Gastrocnemius medialis (tissue), 4 donors: ENCODE results near the gene LCNL1. TPM values are rescaled to one million over a fixed set of nuclear protein-coding genes. Genes with fewer than 3 reads are reported as not detected.

ENCODE experiments used
- ATAC-seq, 2 donors: fragments of 150-250 bp; one replicate each; pipeline ENCODE4 v1.9.1; 2016
- DNase-seq, 2 donors: peaks; one replicate each; pipeline ENCODE4 v3.0.0-alpha.2; 2019
- H3K27ac ChIP-seq, 4 donors: fragments of 200-600 bp; sonication (generic); 1 replicate in 1 of 4; 2 replicates in 3 of 4; pipeline ENCODE4 v1.5.1; 2016 to 2018; ENCODE audit warnings: mild to moderate bottlenecking in 2 of 4, moderate library complexity in 1 of 4
- H3K27me3 ChIP-seq, 3 donors: fragments of 200-600 bp; sonication (generic) in 2 of 3; 1 replicate in 1 of 3; 2 replicates in 2 of 3; pipeline versions ENCODE4 v1.5.1 to v1.6.0; 2016 to 2019; ENCODE audit warnings: mild to moderate bottlenecking in 1 of 3, moderate library complexity in 1 of 3
- H3K36me3 ChIP-seq, 2 donors: fragments of 200-600 bp; sonication (generic) in 1 of 2; one replicate each; pipeline ENCODE4 v1.5.1; 2017 to 2018
- H3K4me1 ChIP-seq, 2 donors: fragments of 200-600 bp; sonication (generic) in 1 of 2; one replicate each; pipeline ENCODE4 v1.5.1; 2016 to 2017; ENCODE audit warnings: mild to moderate bottlenecking in 2 of 2
- H3K4me3 ChIP-seq, 4 donors: fragments of 200-600 bp; sonication (generic) in 3 of 4; 1 replicate in 1 of 4; 2 replicates in 3 of 4; pipeline ENCODE4 v1.5.1; 2016 to 2019; ENCODE audit warnings: mild to moderate bottlenecking in 2 of 4
- H3K9me3 ChIP-seq, 3 donors: fragments of 200-600 bp; sonication (generic) in 2 of 3; 1 replicate in 1 of 3; 2 replicates in 2 of 3; pipeline ENCODE4 v1.5.1; 2016 to 2019
- POLR2A ChIP-seq, 2 donors: fragments of 450-650 bp; IDR thresholded peaks; one replicate each; pipeline ENCODE4 v1.6.1; 2017; ENCODE audit warnings: antibody characterized with exemption in 2 of 2, mild to moderate bottlenecking in 2 of 2, moderate library complexity in 2 of 2
- in situ Hi-C, 4 donors: fragments of 200-750 bp; cut with MboI; loops; one replicate each; pipeline versions ENCODE4 v1.15.0 to v1.8.0; 2017; ENCODE audit warnings: low sequenced_read_pairs in 4 of 4
- intact Hi-C: fragments of 100-400 bp; cut with DNase I; formaldehyde crosslinking; loops from one replicate; pipeline ENCODE4 v1.15.1; 2023; ENCODE audit warnings: low total_unique reads
- total RNA-seq, 4 donors: library from RNA; depleted of rRNA; stranded (reverse); fragments of >200 nt; gene quantifications; one replicate each; pipeline versions ENCODE4 v1.1.0 to v1.2.3, GENCODE V29; 2016
- TF ChIP-seq, protein P1 (sequence below), 5 experiments: fragments of 450-650 bp in 3 of 5; fragments of 200-600 bp in 2 of 5; sonication (generic) in 2 of 5; IDR thresholded peaks in 4 of 5; conservative IDR thresholded peaks in 1 of 5; 1 replicate in 4 of 5; 2 replicates in 1 of 5; pipeline ENCODE4 v1.5.1; 2016 to 2019; ENCODE audit warnings: antibody characterized with exemption in 5 of 5, mild to moderate bottlenecking in 3 of 5, moderate library complexity in 3 of 5

LCNL1 gene
- total RNA-seq, 4 donors from 2014 or later = 0.10 TPM; not detected in 3

DNA sequence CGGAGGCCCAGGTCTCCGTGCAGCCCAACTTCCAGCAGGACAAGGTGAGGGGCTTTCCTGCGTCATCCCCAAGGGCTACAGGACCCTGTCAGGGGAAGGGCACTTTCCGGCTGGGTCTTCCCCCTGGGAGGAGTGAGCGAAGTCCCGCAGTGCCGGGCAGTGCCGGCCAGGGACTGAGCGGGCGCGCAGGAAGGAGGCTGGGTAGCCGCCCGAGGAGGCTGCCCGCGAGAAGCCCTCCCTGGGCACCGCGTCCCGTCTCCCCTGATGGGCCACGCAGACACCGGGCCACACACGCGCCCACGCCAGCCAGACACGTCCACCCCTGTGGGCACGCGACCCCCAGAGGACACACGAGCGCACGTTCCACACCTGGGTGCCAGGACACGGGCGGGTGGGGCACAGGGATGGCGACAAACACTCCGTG, 5.1 kb upstream of the LCNL1 start:
- intact Hi-C loops = loop anchor here (1.0 kb wide), 1 partner anchor 15 kb away; the partner anchor contains the start of gene PAXX
- H3K36me3 ChIP-seq = no peaks in the 10 kb centered on the region
- H3K4me3 ChIP-seq = peak overlapping the region; percentile 46 to 67 (median 55)
- peaks cover 0 to 8% of the 10 kb centered on the region in 2 donors for H3K4me1 ChIP-seq
- ATAC-seq = no peak
- peaks cover 0 to 11% (median 9%) of the 10 kb centered on the region in 3 donors for H3K27me3 ChIP-seq
- H3K27ac ChIP-seq = peak overlapping the region; percentile 4 to 60 (median 31)
- H3K9me3 ChIP-seq = no peaks in the 10 kb centered on the region
- no peak for TF ChIP-seq POLR2A (IDR thresholded peaks at IDR 0.05)
- TF ChIP-seq, protein P1, sequence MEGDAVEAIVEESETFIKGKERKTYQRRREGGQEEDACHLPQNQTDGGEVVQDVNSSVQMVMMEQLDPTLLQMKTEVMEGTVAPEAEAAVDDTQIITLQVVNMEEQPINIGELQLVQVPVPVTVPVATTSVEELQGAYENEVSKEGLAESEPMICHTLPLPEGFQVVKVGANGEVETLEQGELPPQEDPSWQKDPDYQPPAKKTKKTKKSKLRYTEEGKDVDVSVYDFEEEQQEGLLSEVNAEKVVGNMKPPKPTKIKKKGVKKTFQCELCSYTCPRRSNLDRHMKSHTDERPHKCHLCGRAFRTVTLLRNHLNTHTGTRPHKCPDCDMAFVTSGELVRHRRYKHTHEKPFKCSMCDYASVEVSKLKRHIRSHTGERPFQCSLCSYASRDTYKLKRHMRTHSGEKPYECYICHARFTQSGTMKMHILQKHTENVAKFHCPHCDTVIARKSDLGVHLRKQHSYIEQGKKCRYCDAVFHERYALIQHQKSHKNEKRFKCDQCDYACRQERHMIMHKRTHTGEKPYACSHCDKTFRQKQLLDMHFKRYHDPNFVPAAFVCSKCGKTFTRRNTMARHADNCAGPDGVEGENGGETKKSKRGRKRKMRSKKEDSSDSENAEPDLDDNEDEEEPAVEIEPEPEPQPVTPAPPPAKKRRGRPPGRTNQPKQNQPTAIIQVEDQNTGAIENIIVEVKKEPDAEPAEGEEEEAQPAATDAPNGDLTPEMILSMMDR (IDR thresholded peaks at IDR 0.05 in 4 of 5, conservative IDR thresholded peaks at IDR 0.05 in 1 of 5) = no peak
- in situ Hi-C loops = no loop called here
- no peak for DNase-seq

DNA sequence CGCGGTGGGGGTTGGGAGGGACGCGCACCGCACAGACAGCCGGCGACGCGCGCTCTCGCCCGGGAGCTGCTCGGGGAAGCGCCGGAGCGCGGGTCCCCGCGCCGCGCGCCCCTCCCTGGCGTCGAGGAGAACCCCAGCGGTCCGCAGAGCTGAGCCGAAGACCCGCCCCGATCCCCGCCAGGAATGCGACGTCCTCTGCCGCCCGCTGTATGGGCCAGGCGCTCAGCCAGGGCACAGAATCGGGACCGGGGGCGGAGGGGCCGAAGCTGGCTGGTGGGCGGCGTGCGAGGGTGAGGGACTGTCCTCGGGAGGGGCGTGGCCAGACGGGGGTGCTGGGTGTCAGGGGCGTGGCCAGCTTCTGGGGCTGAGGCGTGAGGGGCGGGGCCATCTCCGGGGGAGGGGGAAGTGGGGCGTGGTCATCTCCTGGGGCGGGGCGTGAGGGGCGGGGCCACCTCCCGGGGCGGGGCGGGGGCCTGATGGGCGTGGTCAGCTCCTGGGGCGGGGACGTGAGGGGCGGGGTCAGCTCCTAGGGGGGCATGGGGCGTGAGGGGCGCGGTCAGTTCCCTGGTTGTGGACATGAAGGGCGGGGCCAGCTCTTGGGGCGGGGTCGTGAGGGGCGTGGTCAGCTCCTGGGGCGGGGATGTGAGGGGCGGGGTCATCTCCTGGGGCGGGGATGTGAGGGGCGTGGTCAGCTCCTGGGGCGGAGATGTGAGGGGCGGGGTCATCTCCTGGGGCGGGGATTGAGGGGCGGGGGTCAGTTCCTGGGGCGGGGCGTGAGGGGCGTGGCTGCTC, 4.5 kb upstream of the LCNL1 start:
- Histone ChIP-seq H3K4me3 (peak overlapping the region; percentile 46 to 67 (median 55)), H3K9me3 (no peaks in the 10 kb centered on the region), H3K36me3 (no peaks in the 10 kb centered on the region), H3K4me1 (peaks cover 0 to 8% of the 10 kb centered on the region in 2 donors), H3K27me3 (peaks cover 0 to 11% (median 9%) of the 10 kb centered on the region in 3 donors), H3K27ac (peak overlapping the region; percentile 4 to 60 (median 31))
- DNase-seq (peak; percentile 33 to 57), ATAC-seq (peak; percentile 29 to 45)
- intact Hi-C loops = loop anchor here (1.0 kb wide), 1 partner anchor 14 kb away; the partner anchor contains the start of gene PAXX
- in situ Hi-C loops = no loop called here
- TF ChIP-seq, protein P1 (IDR thresholded peaks at IDR 0.05 in 4 of 5, conservative IDR thresholded peaks at IDR 0.05 in 1 of 5) = no peak
- no peak for TF ChIP-seq POLR2A (IDR thresholded peaks at IDR 0.05)

DNA sequence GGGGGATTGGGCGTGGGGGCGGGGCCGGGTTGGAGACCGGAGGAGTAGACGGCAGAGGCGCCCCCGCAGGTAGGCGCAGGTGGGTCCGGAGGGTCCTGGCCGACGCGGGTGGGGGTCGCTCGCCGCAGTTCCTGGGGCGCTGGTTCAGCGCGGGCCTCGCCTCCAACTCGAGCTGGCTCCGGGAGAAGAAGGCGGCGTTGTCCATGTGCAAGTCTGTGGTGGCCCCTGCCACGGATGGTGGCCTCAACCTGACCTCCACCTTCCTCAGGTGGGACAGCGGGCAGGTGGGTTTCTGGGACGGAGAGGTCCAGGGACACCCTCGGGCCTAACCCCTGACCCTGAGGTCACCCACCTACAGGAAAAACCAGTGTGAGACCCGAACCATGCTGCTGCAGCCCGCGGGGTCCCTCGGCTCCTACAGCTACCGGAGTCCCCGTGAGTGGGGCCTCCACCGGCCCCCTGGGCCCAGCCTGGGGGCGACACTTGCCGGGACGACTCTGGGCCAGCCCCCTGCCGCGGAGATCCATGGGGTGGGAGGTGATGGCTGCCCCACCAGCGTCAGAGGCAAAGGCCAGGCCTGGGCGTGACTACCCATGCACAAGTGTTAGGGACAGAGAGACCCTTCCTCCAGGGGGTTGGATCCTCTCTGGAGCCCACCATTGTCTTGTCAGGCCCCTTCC, 3.8 kb upstream of the LCNL1 start:
- no peaks in the 10 kb centered on the region for H3K36me3 ChIP-seq
- H3K27ac ChIP-seq = no peak overlapping the region
- DNase-seq = no peak
- peaks cover under 1 to 15% (median 14%) of the 10 kb centered on the region in 3 donors for H3K27me3 ChIP-seq
- in situ Hi-C loops = no loop called here
- peaks cover 0 to 8% of the 10 kb centered on the region in 2 donors for H3K4me1 ChIP-seq
- peak in 1 of 2 donors; percentile 3 for ATAC-seq
- H3K9me3 ChIP-seq = no peaks in the 10 kb centered on the region
- H3K4me3 ChIP-seq = no peak overlapping the region
- intact Hi-C loops = loop anchor here (1.0 kb wide), 1 partner anchor 13 kb away; the partner anchor contains the start of gene PAXX
- TF ChIP-seq POLR2A (IDR thresholded peaks at IDR 0.05) = no peak
- TF ChIP-seq, protein P1 (IDR thresholded peaks at IDR 0.05 in 4 of 5, conservative IDR thresholded peaks at IDR 0.05 in 1 of 5) = no peak

DNA sequence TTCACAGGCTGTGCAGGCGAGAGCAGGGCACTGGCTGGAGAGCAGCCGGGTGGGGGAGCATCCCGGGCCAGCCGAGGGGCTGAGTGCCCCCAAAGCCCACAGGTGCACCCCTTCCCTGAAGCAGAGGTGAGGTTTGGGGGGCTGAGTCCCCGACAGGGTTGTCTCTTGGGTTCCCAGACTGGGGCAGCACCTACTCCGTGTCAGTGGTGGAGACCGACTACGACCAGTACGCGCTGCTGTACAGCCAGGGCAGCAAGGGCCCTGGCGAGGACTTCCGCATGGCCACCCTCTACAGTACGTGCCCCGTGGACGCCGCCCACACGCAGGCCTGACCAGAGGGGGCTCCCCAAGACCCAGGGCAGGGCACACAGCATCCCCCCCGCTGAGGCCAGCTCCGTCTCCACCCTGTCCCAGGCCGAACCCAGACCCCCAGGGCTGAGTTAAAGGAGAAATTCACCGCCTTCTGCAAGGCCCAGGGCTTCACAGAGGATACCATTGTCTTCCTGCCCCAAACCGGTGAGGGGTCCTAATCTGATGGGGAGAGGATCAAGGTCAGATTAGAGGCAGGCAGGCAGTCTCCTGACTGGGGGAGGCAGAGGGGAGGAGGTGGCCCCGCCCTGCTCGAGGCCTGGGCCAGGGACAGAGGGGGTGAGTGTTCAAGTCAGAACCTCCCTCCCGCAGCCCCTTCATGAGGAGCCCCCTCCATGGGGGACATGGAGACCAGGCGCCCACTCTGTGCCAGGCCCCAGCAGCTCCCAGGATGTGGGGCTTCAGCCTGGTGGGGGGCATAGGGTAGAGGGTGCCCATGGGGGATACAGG, 2.8 kb upstream of the LCNL1 start:
- H3K4me3 ChIP-seq = no peak overlapping the region

More for the DNA sequence above, 2.8 kb upstream of the LCNL1 start:
- TF ChIP-seq, protein P1 (IDR thresholded peaks at IDR 0.05 in 4 of 5, conservative IDR thresholded peaks at IDR 0.05 in 1 of 5) = no peak
- TF ChIP-seq POLR2A (IDR thresholded peaks at IDR 0.05) = no peak
- no peak for ATAC-seq
- H3K9me3 ChIP-seq = no peaks in the 10 kb centered on the region
- peaks cover 6 to 24% (median 23%) of the 10 kb centered on the region in 3 donors for H3K27me3 ChIP-seq
- no peaks in the 10 kb centered on the region for H3K36me3 ChIP-seq
- in situ Hi-C loops = no loop called here
- peak overlapping the region in 1 of 4 donors; percentile 27 for H3K27ac ChIP-seq
- intact Hi-C loops = no loop called here
- DNase-seq = no peak
- H3K4me1 ChIP-seq = peaks cover 0 to 8% of the 10 kb centered on the region in 2 donors
